Activated T-helper 1 cell treated with anti-CD3 and anti-CD28 coated beads, Interleukin-2, amount 50 U/mL, for 16 hours (primary cell): ENCODE results near the gene VIT.

Source experiments
- DNase-seq, 2 donors: peaks; one replicate each; pipeline ENCODE4 v3.0.0-alpha.2; 2020; ENCODE audit warnings: low read depth in 1 of 2, low spot score in 1 of 2

The VIT gene

DNA sequence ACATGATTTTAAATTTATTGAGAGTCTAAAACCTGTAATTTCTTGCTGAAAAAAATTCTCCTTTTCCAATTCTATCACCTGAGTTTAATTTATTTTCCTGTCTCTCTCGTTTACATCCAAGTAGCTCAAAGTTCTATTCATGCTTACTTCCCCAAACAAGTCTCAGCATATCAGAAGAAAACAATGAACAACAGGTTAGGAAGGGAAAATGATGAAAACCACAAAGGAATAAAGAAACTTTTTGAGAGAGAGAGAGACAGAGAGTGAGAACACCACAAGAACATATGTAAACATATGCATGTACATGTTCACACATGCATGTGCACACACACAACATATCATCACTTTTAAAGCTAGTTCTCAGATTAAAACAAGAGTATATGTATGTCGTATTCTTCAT, 157.7 kb downstream of the VIT start:
- DNase-seq: no peak

- DNase-seq: no peak
Observed at GRCh38 chr2:36855429-36855828, 158.9 kb downstream of the VIT start.

GRCh38 chr2:36857713-36858112, 161.2 kb downstream of the VIT start:
- no peak for DNase-seq

DNA sequence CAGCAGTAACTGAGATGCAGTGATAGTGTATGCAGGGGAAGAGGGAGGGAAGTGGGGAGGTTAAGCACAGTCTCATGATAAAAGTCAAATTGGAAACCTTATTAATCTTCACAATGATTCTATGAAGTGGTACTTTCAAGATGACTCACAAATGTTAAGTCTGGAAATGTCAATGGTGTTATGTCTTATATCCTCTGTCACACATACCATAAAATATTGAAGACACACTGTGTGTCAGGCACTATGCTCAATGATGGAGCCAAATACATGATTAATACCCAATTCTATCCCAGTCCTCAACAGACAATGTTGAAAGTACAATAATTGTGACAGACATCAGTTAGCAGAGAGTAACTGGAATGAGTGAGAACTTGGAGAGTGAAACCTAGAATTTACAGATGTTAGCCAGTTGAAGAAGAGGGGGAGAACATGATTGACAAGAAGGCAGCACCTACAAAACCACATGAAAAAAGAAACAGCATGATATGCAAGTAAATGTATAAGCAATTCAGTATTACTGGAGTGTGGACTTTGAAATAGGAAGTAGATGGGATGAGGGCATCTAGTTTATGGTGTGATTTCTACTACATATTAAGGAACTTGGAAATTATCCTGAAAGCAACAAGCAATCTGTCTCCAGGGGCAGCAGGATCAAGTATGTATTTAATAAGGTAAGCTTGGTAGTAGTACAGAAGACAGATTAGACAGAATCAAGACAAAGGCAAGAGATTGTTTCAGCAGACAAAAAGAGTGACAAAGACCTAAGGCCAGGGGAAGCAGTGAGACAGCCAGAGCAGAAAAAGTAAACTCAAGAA, 162.3 kb downstream of the VIT start:
- DNase-seq: no peak

DNA sequence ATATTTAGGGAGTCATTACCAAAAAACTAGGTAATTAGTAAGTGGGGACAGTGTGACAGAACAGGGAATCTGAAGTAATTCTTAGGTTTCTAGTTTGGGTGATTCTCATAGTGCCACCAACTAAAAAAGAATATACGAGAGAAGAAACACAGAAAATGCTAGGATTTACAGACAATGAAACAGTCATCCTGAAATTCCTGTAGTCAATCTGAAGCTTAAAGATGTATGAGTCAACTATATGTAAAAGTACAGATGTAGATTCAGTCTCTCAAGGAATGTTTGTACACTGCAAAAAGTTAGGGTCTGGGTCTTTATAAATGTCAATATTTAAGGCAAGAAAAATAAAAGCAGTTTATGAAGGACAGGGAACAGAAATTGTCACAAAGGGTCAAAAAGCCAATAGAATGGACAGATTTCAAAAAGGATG, 162.9 kb downstream of the VIT start:
- no peak for DNase-seq

DNA sequence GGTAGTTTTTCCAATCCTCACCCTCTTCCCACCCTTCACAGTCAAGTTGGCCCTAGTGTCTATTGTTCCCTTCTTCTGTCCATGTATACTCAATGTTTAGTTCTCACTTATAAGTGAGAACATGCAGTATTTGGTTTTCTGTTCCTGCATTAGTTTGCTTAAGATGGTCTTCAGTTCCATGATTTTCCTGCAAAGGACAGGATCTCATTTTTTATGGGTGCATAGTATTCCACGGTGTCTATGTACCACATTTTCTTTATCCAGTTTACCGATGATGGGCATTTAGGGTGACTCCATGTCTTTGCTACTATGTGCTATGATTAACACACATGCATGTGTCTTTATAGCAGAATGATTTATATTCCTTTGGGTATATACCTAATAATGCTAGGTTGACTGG, 165.4 kb downstream of the VIT start:
- no peak for DNase-seq
